OCI-LY1 (cell line): ENCODE data around the gene POLR2C.
A peak's percentile ranks its signal among the peaks of the same experiment; 100 is the strongest.

Experiments used
- H2AFZ ChIP-seq: fragments of 200-600 bp; sonication (generic), shearing (Covaris generic); 2 replicates; pipeline ENCODE4 v1.6.0; 2014; ENCODE audit warnings: antibody characterized with exemption, mild to moderate bottlenecking, low read length
- H3F3A ChIP-seq: fragments of 200-600 bp; sonication (generic), shearing (Covaris generic); 2 replicates; pipeline ENCODE4 v1.6.0; 2014; ENCODE audit warnings: mild to moderate bottlenecking, antibody characterized with exemption, low read length, moderate library complexity; ENCODE audit not compliant: insufficient read depth
- H3K27ac ChIP-seq: fragments of 200-600 bp; sonication (generic); 2 replicates; pipeline ENCODE4 v1.5.1; 2014; ENCODE audit warnings: low read length, mixed run types, mild to moderate bottlenecking, low read depth; ENCODE audit not compliant: poor library complexity, severe bottlenecking
- H3K27me3 ChIP-seq: fragments of 200-600 bp; sonication (generic); 2 replicates; pipeline ENCODE4 v1.6.0; 2014; ENCODE audit warnings: antibody characterized with exemption, mild to moderate bottlenecking, low read length, moderate library complexity; ENCODE audit not compliant: insufficient read depth
- H3K36me3 ChIP-seq: fragments of 200-600 bp; sonication (generic); 2 replicates; pipeline ENCODE4 v1.6.1; 2014; ENCODE audit warnings: mild to moderate bottlenecking, antibody characterized with exemption, low read length, moderate library complexity, mixed read lengths; ENCODE audit not compliant: insufficient read depth
- H3K4me1 ChIP-seq: fragments of 200-600 bp; sonication (generic); 2 replicates; pipeline ENCODE4 v1.5.1; 2014; ENCODE audit warnings: mild to moderate bottlenecking, low read length, moderate library complexity; ENCODE audit not compliant: insufficient read depth, severe bottlenecking
- H3K4me2 ChIP-seq: fragments of 200-600 bp; sonication (generic), shearing (Covaris generic); 2 replicates; pipeline ENCODE4 v1.6.1; 2014; ENCODE audit warnings: low read length
- H3K4me3 ChIP-seq: fragments of 200-600 bp; sonication (generic); 2 replicates; pipeline ENCODE4 v1.5.1; 2014; ENCODE audit warnings: low read length, low read depth, mild to moderate bottlenecking, mixed read lengths; ENCODE audit not compliant: poor library complexity, severe bottlenecking
- H3K79me2 ChIP-seq: fragments of 200-600 bp; shearing (Covaris generic); 2 replicates; pipeline ENCODE4 v1.6.1; 2016; ENCODE audit warnings: mixed run types, low read length, mixed read lengths; ENCODE audit not compliant: insufficient read depth
- H3K9ac ChIP-seq: fragments of 200-600 bp; sonication (generic), shearing (Covaris generic); 2 replicates; pipeline ENCODE4 v1.6.1; 2014; ENCODE audit warnings: mild to moderate bottlenecking, low read length, mixed read lengths
- H3K9me2 ChIP-seq: fragments of 200-600 bp; sonication (generic), shearing (Covaris generic); 2 replicates; pipeline ENCODE4 v1.6.1; 2014; ENCODE audit warnings: low read depth, mild to moderate bottlenecking, low read length, mixed read lengths
- H3K9me3 ChIP-seq: fragments of 200-600 bp; shearing (Covaris generic); 2 replicates; pipeline ENCODE4 v1.6.1; 2014; ENCODE audit warnings: low read length, mixed read lengths
- H4K20me1 ChIP-seq: fragments of 200-600 bp; sonication (generic), shearing (Covaris generic); 2 replicates; pipeline ENCODE4 v1.6.0; 2016; ENCODE audit warnings: mild to moderate bottlenecking, low read length; ENCODE audit not compliant: insufficient read depth
- EZH2 ChIP-seq: fragments of 200-600 bp; sonication (generic), shearing (Covaris generic); IDR thresholded peaks from 2 replicates; pipeline ENCODE4 v1.8.0; 2017; ENCODE audit warnings: borderline replicate concordance, mixed run types, mild to moderate bottlenecking, antibody characterized with exemption, low read length, moderate library complexity, mixed read lengths
- TF ChIP-seq, protein P1 (sequence below): fragments of 200-600 bp; sonication (generic), shearing (Covaris generic); IDR thresholded peaks from 2 replicates; pipeline ENCODE4 v1.5.1; 2017; ENCODE audit warnings: mild to moderate bottlenecking, antibody characterized with exemption, low read length, moderate library complexity, mixed read lengths

Gene POLR2C

DNA sequence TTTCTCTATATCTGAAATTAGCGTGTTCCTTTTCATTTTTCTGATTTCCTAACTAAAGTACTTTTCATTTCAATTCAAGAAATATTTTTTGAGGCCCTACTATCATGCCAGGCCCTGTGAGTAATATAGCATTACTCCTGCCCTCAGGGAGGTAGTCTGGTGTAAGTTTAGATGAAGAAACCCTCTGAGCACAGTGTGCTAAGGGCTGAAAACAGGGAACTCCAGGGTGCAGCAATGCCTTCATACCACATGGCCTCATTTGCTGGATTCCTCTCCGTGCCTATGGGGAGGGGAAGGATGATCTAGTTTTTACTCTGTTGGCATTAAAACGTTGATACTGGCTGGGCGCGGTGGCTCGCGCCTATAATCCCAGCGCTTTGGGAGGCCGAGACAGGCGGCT lies 10.5 kb upstream of the POLR2C start:
- H3K9ac ChIP-seq: no peak overlapping the region
- H3F3A ChIP-seq: no peaks in the 10 kb centered on the region
- H3K27ac ChIP-seq: no peak overlapping the region
- no peak overlapping the region for H2AFZ ChIP-seq
- H3K4me2 ChIP-seq: no peak overlapping the region
- H4K20me1 ChIP-seq: no peaks in the 10 kb centered on the region
- H3K4me1 ChIP-seq: peaks cover 15% of the 10 kb centered on the region
- no peaks in the 10 kb centered on the region for H3K27me3 ChIP-seq
- H3K36me3 ChIP-seq: peaks cover 58% of the 10 kb centered on the region
- no peak for TF ChIP-seq EZH2
- TF ChIP-seq, protein P1, sequence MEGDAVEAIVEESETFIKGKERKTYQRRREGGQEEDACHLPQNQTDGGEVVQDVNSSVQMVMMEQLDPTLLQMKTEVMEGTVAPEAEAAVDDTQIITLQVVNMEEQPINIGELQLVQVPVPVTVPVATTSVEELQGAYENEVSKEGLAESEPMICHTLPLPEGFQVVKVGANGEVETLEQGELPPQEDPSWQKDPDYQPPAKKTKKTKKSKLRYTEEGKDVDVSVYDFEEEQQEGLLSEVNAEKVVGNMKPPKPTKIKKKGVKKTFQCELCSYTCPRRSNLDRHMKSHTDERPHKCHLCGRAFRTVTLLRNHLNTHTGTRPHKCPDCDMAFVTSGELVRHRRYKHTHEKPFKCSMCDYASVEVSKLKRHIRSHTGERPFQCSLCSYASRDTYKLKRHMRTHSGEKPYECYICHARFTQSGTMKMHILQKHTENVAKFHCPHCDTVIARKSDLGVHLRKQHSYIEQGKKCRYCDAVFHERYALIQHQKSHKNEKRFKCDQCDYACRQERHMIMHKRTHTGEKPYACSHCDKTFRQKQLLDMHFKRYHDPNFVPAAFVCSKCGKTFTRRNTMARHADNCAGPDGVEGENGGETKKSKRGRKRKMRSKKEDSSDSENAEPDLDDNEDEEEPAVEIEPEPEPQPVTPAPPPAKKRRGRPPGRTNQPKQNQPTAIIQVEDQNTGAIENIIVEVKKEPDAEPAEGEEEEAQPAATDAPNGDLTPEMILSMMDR: no peak
- H3K79me2 ChIP-seq: no peaks in the 10 kb centered on the region
- no peak overlapping the region for H3K4me3 ChIP-seq
- no peaks in the 10 kb centered on the region for H3K9me2 ChIP-seq
- no peaks in the 10 kb centered on the region for H3K9me3 ChIP-seq

DNA sequence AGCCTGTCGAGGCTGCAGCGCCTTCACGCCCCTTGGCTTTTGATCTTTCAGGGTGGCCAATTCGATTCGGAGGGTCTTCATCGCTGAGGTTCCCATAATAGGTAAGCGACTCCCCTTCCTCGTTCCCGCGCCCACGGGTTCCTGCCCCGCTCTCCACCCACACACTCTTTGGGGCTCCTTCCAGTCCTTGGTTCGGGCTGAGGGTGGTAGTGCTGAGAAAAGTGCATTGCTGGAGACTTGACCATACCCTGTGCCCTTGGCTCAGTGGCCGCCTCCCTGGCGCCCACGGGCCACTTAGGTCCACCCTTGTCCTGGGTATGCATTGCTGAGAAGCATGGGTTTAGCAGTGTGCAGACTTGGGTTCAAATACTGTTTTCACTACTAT lies 491 bp downstream of the POLR2C start:
- H3K36me3 ChIP-seq: peaks cover 62% of the 10 kb centered on the region
- H4K20me1 ChIP-seq: no peaks in the 10 kb centered on the region
- H3K4me2 ChIP-seq: peak overlapping the region; percentile 97
- no peak overlapping the region for H3K27ac ChIP-seq
- peaks cover 9% of the 10 kb centered on the region for H3K4me1 ChIP-seq
- H3K9ac ChIP-seq: peak overlapping the region; percentile 79
- H3K4me3 ChIP-seq: peak overlapping the region; percentile 82
- no peak overlapping the region for H2AFZ ChIP-seq
- H3K9me3 ChIP-seq: no peaks in the 10 kb centered on the region
- TF ChIP-seq EZH2: no peak
- TF ChIP-seq, protein P1: no peak
- H3F3A ChIP-seq: no peaks in the 10 kb centered on the region
- H3K27me3 ChIP-seq: no peaks in the 10 kb centered on the region
- no peaks in the 10 kb centered on the region for H3K9me2 ChIP-seq
- H3K79me2 ChIP-seq: peaks cover 8% of the 10 kb centered on the region

DNA sequence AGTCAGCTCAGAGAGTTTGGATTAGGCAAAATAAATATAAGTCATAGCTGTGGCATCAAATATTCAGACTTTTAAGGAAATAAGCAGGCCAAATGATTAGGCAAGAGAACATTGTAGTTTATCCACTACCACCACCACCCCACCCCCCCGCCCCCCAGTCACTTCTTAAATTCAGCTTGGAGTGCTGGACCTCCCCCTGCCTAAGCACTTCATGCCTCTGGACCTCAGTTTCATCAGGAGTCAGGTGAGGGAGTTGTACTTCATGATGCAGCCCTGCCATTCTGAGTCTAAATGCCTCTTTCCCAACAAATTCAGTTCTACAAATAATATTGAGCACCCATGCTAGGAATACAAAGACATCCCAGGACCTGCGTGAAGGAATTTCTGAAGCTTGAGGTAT lies 2.0 kb downstream of the POLR2C start:
- H3F3A ChIP-seq: no peaks in the 10 kb centered on the region
- no peaks in the 10 kb centered on the region for H3K27me3 ChIP-seq
- H3K36me3 ChIP-seq: peaks cover 58% of the 10 kb centered on the region
- TF ChIP-seq, protein P1: no peak
- TF ChIP-seq EZH2: no peak
- no peak overlapping the region for H2AFZ ChIP-seq
- H3K79me2 ChIP-seq: peaks cover 8% of the 10 kb centered on the region
- H3K9ac ChIP-seq: no peak overlapping the region
- H3K9me2 ChIP-seq: no peaks in the 10 kb centered on the region
- H3K4me3 ChIP-seq: no peak overlapping the region
- H3K4me1 ChIP-seq: peaks cover 9% of the 10 kb centered on the region
- H3K27ac ChIP-seq: no peak overlapping the region
- H4K20me1 ChIP-seq: no peaks in the 10 kb centered on the region
- no peak overlapping the region for H3K4me2 ChIP-seq
- no peaks in the 10 kb centered on the region for H3K9me3 ChIP-seq
